Left renal cortex interstitium (tissue), 4 donors: ENCODE data around the gene PAFAH2. TPM values are rescaled to one million over a fixed set of nuclear protein-coding genes. Genes with fewer than 3 reads are reported as not detected.

Experiments used
- DNase-seq, 4 donors: peaks; one replicate each; pipeline ENCODE4 v3.0.0-alpha.2; 2013; ENCODE audit warnings: low read depth in 4 of 4, low spot score in 2 of 4, missing footprints in 1 of 4
- polyA plus RNA-seq, 4 donors: library from polyadenylated mRNA; unstranded; fragments of 120-200 nt; gene quantifications; one replicate each; pipeline ENCODE4 v1.2.1, GENCODE V29; 2013; ENCODE audit not compliant: insufficient read length in 4 of 4

The PAFAH2 gene
- polyA plus RNA-seq, 4 donors: 14.1 to 23.4 (median 18.7) TPM

GRCh38 chr1:25911162-25911561 lies 86.7 kb downstream of the PAFAH2 start:
- no peak for DNase-seq

Other genes starting within 250 kb of the PAFAH2 start
- 10 to 100 TPM; 76.3 to 93.2 (median 82.8) TPM for gene SELENON, start 197.9 kb downstream of the PAFAH2 start, polyA plus RNA-seq
- gene MTFR1L, start 178.1 kb downstream of the PAFAH2 start, polyA plus RNA-seq: 100 to 1,000 TPM in 2 of 4 donors, 10 to 100 TPM in 2; 80.8 to 112 (median 101) TPM
- 1 to 10 TPM; 3.2 to 4.0 (median 3.6) TPM for gene AUNIP, start 138.6 kb downstream of the PAFAH2 start, polyA plus RNA-seq
- gene PAQR7, start 122.4 kb downstream of the PAFAH2 start, polyA plus RNA-seq: 10 to 100 TPM; 26.7 to 35.1 (median 31.0) TPM
- 1,000 to 10,000 TPM; 1,095 to 1,236 (median 1,139) TPM for gene STMN1, start 91.6 kb downstream of the PAFAH2 start, polyA plus RNA-seq
- gene EXTL1, start 23.7 kb upstream of the PAFAH2 start, polyA plus RNA-seq: 1 to 10 TPM; 1.3 to 2.4 (median 1.7) TPM
- gene SLC30A2, start 48.1 kb upstream of the PAFAH2 start, polyA plus RNA-seq: 1 to 10 TPM; 3.1 to 5.8 (median 4.2) TPM
- gene TRIM63, start 69.6 kb upstream of the PAFAH2 start, polyA plus RNA-seq: under 1 TPM; 0.62 to 0.87 (median 0.75) TPM
- 10 to 100 TPM; 17.3 to 20.6 (median 19.5) TPM for gene PDIK1L, start 113.8 kb upstream of the PAFAH2 start, polyA plus RNA-seq
- gene FAM110D, start 161.0 kb upstream of the PAFAH2 start, polyA plus RNA-seq: 1 to 10 TPM; 1.0 to 2.2 (median 1.3) TPM
- gene C1orf232, start 170.9 kb upstream of the PAFAH2 start, polyA plus RNA-seq: under 1 TPM in 3 of 4 donors, not detected in 1; 0.22 to 0.40 (median 0.23) TPM
- 10 to 100 TPM; 14.3 to 27.1 (median 19.5) TPM for gene ZNF593, start 171.8 kb upstream of the PAFAH2 start, polyA plus RNA-seq
- 1 to 10 TPM in 1 of 4 donors, under 1 TPM in 3; 0.41 to 1.4 (median 0.71) TPM for gene ZNF593OS, start 173.8 kb upstream of the PAFAH2 start, polyA plus RNA-seq
- gene CNKSR1, start 179.4 kb upstream of the PAFAH2 start, polyA plus RNA-seq: 10 to 100 TPM in 3 of 4 donors, 1 to 10 TPM in 1; 9.4 to 24.4 (median 15.5) TPM
- gene CATSPER4, start 192.5 kb upstream of the PAFAH2 start, polyA plus RNA-seq: under 1 TPM in 3 of 4 donors, not detected in 1; 0.13 to 0.17 (median 0.16) TPM
- gene CEP85, start 236.1 kb upstream of the PAFAH2 start, polyA plus RNA-seq: 10 to 100 TPM; 11.7 to 23.1 (median 19.2) TPM